ENCODE data around the gene CISTR.
"Not testable (repeated sequence)": the region's sequence is repeated elsewhere in the genome, so short reads cannot be mapped to it uniquely, and the experiment has no call there.

The CISTR gene

GRCh38 chr12:53719649-53720048 lies 32.1 kb downstream of the CISTR start:
- no peak for TF ChIP-seq MAX (IDR thresholded peaks at IDR 0.05; ENCODE audit: low read depth, low read length)
- TF ChIP-seq CTCF (IDR thresholded peaks at IDR 0.05; ENCODE audit: low read depth, low read length): no peak
- no peak for TF ChIP-seq MYC (IDR thresholded peaks at IDR 0.05; ENCODE audit: low read depth, low read length)
- no peak for TF ChIP-seq POLR2A (IDR thresholded peaks at IDR 0.05; ENCODE audit: extremely low read depth, insufficient read length)
- DNase-seq (ENCODE audit: low read depth): no peak
- no peak overlapping the region for H3K4me3 ChIP-seq (ENCODE audit: low read depth, low read length)

- not testable (repeated sequence) for H3K4me3 ChIP-seq (ENCODE audit: low read depth, low read length); DNase-seq (ENCODE audit: low read depth)
Observed at GRCh38 chr12:53718567-53718966, 33.2 kb downstream of the CISTR start.

- TF ChIP-seq POLR2A (IDR thresholded peaks at IDR 0.05; ENCODE audit: extremely low read depth, insufficient read length): no peak
- no peak overlapping the region for H3K4me3 ChIP-seq (ENCODE audit: low read depth, low read length)
- no peak for DNase-seq (ENCODE audit: low read depth)
Observed at GRCh38 chr12:53717319-53717718, 34.5 kb downstream of the CISTR start.

- H3K4me3 ChIP-seq (ENCODE audit: low read depth, low read length): no peak overlapping the region
- TF ChIP-seq MAX (IDR thresholded peaks at IDR 0.05; ENCODE audit: low read depth, low read length) (no peak), MYC (IDR thresholded peaks at IDR 0.05; ENCODE audit: low read depth, low read length) (no peak), POLR2A (IDR thresholded peaks at IDR 0.05; ENCODE audit: extremely low read depth, insufficient read length) (no peak), CTCF (IDR thresholded peaks at IDR 0.05; ENCODE audit: low read depth, low read length) (no peak)
- no peak for DNase-seq (ENCODE audit: low read depth)
Observed at GRCh38 chr12:53714004-53714403, 37.8 kb downstream of the CISTR start.

- no peak for DNase-seq (ENCODE audit: low read depth)
- TF ChIP-seq MYC (IDR thresholded peaks at IDR 0.05; ENCODE audit: low read depth, low read length) (no peak), MAX (IDR thresholded peaks at IDR 0.05; ENCODE audit: low read depth, low read length) (no peak), CTCF (IDR thresholded peaks at IDR 0.05; ENCODE audit: low read depth, low read length) (no peak), POLR2A (IDR thresholded peaks at IDR 0.05; ENCODE audit: extremely low read depth, insufficient read length) (no peak)
- no peak overlapping the region for H3K4me3 ChIP-seq (ENCODE audit: low read depth, low read length)
Observed at GRCh38 chr12:53713516-53713915, 38.3 kb downstream of the CISTR start.

- DNase-seq (ENCODE audit: low read depth): no peak
- H3K4me3 ChIP-seq (ENCODE audit: low read depth, low read length): no peak overlapping the region
- TF ChIP-seq POLR2A (IDR thresholded peaks at IDR 0.05; ENCODE audit: extremely low read depth, insufficient read length) (no peak), MYC (IDR thresholded peaks at IDR 0.05; ENCODE audit: low read depth, low read length) (no peak), MAX (IDR thresholded peaks at IDR 0.05; ENCODE audit: low read depth, low read length) (no peak), CTCF (IDR thresholded peaks at IDR 0.05; ENCODE audit: low read depth, low read length) (no peak)
Observed at GRCh38 chr12:53712059-53712643, 39.6 kb downstream of the CISTR start.

GRCh38 chr12:53710091-53710490 lies 41.7 kb downstream of the CISTR start:
- TF ChIP-seq CTCF (IDR thresholded peaks at IDR 0.05; ENCODE audit: low read depth, low read length): no peak
- TF ChIP-seq POLR2A (IDR thresholded peaks at IDR 0.05; ENCODE audit: extremely low read depth, insufficient read length): no peak
- TF ChIP-seq MYC (IDR thresholded peaks at IDR 0.05; ENCODE audit: low read depth, low read length): no peak
- TF ChIP-seq MAX (IDR thresholded peaks at IDR 0.05; ENCODE audit: low read depth, low read length): no peak
- no peak overlapping the region for H3K4me3 ChIP-seq (ENCODE audit: low read depth, low read length)

More at GRCh38 chr12:53710091-53710490, 41.7 kb downstream of the CISTR start:
- no peak for DNase-seq (ENCODE audit: low read depth)

Data from NB4 (cell line).